Measurements from ENCODE around the gene RELN.

- TF ChIP-seq CTCF (IDR thresholded peaks at IDR 0.05) (no peak), POLR2A (IDR thresholded peaks at IDR 0.05) (no peak)
These were observed 345.1 kb downstream of the RELN start for GRCh38 chr7:103644319-103644718.

Data from lower leg skin (tissue), 3 donors.